Motor neuron (in vitro differentiated cells): ENCODE results near the gene BRMS1. TPM values are rescaled to one million over a fixed set of nuclear protein-coding genes. Genes with fewer than 3 reads are reported as not detected.

Source experiments
- ATAC-seq, 8 experiments: fragments of 200-7000 bp; cut with Tn5 transposase; replicated peaks in 6 of 8; 2 replicates each; pipeline ENCODE4 v1.8.0; 2021; ENCODE audit warnings: mild to moderate bottlenecking in 8 of 8, moderate library complexity in 8 of 8
- H3K27ac ChIP-seq, 2 donors: fragments of 250-450 bp; sonication (Bioruptor Pico); 2 replicates each; pipeline ENCODE4 v1.9.0; 2021; ENCODE audit warnings: antibody characterized with exemption in 2 of 2, mild to moderate bottlenecking in 2 of 2, moderate library complexity in 1 of 2
- H3K4me1 ChIP-seq, 2 donors: fragments of 250-450 bp; sonication (Bioruptor Pico); replicated peaks in 1 of 2; 2 replicates each; pipeline ENCODE4 v1.6.1; 2021; ENCODE audit warnings: antibody characterized with exemption in 2 of 2, mild to moderate bottlenecking in 2 of 2, moderate library complexity in 1 of 2
- H3K4me3 ChIP-seq, 5 donors: fragments of 250-450 bp; sonication (Bioruptor Pico); 2 replicates each; pipeline ENCODE4 v1.9.0; 2021; ENCODE audit warnings: antibody characterized with exemption in 5 of 5, mild to moderate bottlenecking in 5 of 5, moderate library complexity in 4 of 5
- WGBS, 10 experiments: fragments of 450-650 bp; shearing (Covaris generic); methylation state at CpG; one replicate each; pipeline ENCODE4 v1.0.0; 2022; 5-methylcytosine and 5-hydroxymethylcytosine counted together
- in situ Hi-C, 9 experiments: fragments of 400-800 bp; cut with MboI; loops; one replicate each; pipeline ENCODE4 v1.15.0; 2021; ENCODE audit warnings: low sequenced_read_pairs in 9 of 9, low pct_unique_long_range_greater_than_20kb in 2 of 9; ENCODE audit not compliant: unreplicated experiment in 9 of 9
- total RNA-seq, 8 experiments: library from RNA; unstranded; fragments of 300-600 nt; gene quantifications; 2 replicates each; pipeline versions ENCODE4 v1.2.3 to v1.2.4, GENCODE V29; 2022

BRMS1 gene
- total RNA-seq, 8 experiments from 2014 or later: 17.5 to 55.5 (median 34.7) TPM

DNA sequence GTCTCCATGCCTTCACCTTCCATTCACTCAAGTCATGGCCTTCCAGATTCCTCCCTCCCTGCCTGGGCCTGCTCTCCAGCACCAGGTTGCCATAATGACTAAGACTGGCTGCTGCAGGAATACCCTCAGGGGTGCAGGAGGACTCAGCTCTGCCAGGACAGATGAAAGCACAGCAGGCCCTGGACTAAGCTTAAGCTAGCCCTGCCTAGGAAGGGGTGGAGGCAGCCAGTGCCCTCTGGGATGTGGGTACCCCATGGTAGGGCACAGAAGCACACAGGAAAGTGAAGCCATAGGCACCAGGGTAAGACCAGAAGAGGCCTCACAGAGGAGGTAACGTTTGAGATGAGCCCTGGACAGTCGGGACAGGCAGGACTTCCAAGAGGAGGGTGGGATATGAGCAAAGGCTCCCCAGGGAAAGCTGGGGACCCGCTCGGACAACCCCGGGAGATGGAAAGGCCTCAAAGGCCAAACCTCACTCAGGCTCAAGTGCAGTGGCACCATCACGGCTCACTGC lies 5.7 kb downstream of the BRMS1 start:
- 84 to 100% (median 93%) methylated on average over 1 to 5 of the region's 6 CpGs; no CpG with 5 or more reads in 6 of the 10 experiments for WGBS, 10 experiments
- H3K4me3 ChIP-seq: no peak overlapping the region
- H3K4me1 ChIP-seq: peaks cover 24 to 33% of the 10 kb centered on the region in 2 donors
- ATAC-seq: no peak
- in situ Hi-C loops: loop anchor here in 1 of 9 experiments (25.0 kb wide), 1 partner anchor 127 kb away; no protein-coding TSS in a partner anchor
- H3K27ac ChIP-seq: no peak overlapping the region

DNA sequence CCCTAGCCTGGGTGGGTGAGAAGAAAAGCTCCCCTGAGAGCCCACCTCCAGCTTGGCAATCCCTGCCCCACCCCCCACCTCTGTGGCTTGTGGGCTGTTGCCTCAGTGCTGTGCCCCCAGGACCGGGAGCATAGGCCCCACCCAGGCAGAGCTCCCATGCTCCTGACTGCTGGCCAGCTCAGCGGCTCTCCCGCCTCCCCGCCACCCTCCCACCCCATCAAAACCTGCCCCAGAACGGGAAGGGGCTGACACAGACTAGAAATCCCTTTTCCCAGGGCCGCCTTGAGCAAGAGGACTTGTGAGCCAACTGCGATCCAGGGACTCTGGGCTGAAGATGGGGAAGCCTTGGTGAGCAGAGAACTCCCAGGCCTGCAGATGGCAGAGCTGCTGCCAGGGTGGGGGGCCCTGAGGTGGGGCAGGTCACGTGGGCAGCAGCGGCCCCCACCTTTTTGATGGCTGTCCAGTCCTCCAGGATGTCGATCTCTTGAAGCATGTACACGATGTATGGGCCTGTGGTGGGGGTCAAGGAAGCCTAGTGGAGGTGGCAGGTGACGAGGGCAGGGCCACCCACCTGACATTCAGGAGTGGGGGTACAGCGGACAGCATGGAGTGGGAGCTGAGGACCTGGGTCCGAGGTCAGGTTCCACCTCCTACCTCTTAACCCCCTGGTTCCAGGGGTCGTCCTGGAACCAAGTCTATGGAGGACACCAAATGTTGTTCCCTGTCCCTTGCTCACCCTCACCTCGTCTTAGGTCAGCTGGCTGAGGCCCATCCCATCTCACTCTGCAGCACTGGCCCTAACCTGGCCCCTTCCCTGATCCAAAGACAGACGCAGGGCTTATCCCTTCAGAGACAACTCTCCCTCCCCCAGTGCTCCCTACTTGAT lies 6.4 kb downstream of the BRMS1 start:
- in situ Hi-C loops: loop anchor here in 1 of 9 experiments (25.0 kb wide), 1 partner anchor 126 kb away; no protein-coding TSS in a partner anchor
- H3K4me1 ChIP-seq: peaks cover 20 to 27% of the 10 kb centered on the region in 2 donors
- H3K27ac ChIP-seq: no peak overlapping the region
- ATAC-seq: no peak
- H3K4me3 ChIP-seq: no peak overlapping the region
- WGBS, 10 experiments: 80 to 100% (median 100%) methylated on average over 1 to 3 of the region's 17 CpGs; no CpG with 5 or more reads in 7 of the 10 experiments

DNA sequence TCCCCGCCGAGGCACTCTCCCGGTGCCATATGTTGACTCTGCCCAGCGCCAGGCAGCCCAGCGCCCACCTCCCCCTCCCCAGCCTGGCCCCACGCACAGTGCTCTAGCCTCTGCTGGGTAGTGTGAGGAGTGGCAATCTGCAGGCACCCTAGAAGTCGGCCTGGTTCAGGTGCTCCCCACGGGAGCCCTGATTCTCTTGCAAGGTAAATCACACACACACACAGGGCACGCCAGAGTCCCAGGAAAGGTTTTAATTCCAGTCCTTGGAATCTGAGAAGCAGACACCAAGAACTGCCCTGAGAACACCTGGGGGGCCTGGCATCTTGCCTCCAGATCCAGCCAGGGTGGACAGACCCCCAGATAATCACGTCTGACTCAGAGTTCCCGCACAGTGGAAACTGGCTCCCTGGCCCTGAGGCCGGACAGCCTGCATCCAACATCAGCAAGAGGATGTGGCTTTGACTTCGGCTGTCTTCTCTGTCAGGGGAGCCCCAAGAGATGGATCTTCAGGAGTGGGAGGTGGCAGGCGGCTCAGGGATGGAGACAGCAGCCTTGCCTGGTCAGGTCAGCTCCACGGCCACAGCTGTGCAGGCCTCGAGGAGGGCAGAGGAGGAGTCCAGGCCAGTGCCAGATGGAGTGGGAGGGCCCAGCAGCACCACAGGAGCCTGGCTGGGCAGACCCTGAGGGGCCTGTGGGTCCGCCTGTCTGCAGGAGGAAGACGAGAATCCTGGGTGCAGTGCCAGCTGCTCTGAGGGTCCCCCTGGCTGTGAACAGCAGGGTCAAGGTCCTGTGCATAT lies 7.6 kb downstream of the BRMS1 start:
- ATAC-seq: peak in 3 of 8 experiments; percentile 21 to 54 (median 23)
- no peak overlapping the region for H3K4me3 ChIP-seq

DNA sequence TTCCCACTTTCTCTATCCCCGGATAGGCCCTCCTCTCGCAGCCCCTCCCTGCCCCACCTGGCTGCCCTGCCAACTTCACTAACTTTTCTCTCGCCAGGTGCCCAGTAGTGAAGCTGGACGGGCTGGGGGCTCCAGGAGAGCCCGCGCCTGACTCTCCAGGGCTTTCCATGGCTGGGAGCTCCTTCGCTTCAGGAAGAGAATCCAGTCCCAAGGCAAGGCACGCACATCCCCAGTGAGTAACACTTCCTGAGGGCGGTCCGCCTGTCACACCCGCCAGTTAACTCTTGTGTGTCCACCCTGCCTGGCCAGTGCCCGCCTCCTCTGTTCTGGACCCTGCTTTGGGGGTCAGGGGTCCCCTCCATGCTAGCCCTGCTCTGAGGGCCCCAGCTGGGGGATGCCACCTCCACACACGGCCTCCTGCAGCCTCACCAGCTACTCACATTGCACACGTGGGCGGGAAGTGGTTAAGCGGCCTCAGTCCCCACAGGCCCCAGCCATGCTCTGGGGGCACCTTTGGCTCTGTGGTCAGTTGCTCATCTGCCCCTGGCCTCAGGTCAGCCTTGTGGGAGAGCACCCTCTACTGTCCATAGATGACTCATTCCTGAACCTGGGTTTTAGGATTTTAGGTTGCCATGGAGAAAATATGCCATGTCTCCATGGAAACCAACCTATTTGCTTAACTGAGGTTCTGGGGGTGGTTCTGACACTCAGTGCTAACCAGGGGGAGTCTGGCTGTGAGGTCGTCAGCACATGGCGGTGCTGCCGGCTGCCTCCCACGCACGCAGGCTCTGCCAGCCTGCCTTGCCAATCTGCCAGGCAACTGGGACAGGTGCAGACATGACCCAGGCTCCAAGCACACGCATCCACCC lies 8.4 kb downstream of the BRMS1 start, which contains the start of gene RIN1:
Gene RIN1, minus strand, starts transcription at position 201 of the 869 bp plus-strand sequence. Its CDS starts 32 bp downstream, at position 169.
- WGBS, 10 experiments: 0 to 8% (median 3%) methylated on average over 2 to 5 of the region's 22 CpGs; no CpG with 5 or more reads in 6 of the 10 experiments
- in situ Hi-C loops: loop anchor here in 1 of 9 experiments (25.0 kb wide), 1 partner anchor 124 kb away; no protein-coding TSS in a partner anchor
- peak within 1 kb of the TSS in 1 of 2 donors; percentile 19 for H3K27ac ChIP-seq
- ATAC-seq: peak; percentile 66 to 79 (median 74)
- H3K4me3 ChIP-seq: peak within 1 kb of the TSS; percentile 1 to 39 (median 21)
- H3K4me1 ChIP-seq: peaks cover 20 to 27% of the 10 kb centered on the region in 2 donors

More for the DNA sequence above, 7.6 kb downstream of the BRMS1 start:
- Histone ChIP-seq H3K4me1 (peaks cover 20 to 27% of the 10 kb centered on the region in 2 donors), H3K27ac (peak overlapping the region in 1 of 2 donors; percentile 19)
- in situ Hi-C loops: loop anchor here in 1 of 9 experiments (25.0 kb wide), 1 partner anchor 125 kb away; no protein-coding TSS in a partner anchor
- WGBS, 10 experiments: 20 to 80% (median 55%) methylated on average over 2 to 6 of the region's 18 CpGs; no CpG with 5 or more reads in 4 of the 10 experiments

DNA sequence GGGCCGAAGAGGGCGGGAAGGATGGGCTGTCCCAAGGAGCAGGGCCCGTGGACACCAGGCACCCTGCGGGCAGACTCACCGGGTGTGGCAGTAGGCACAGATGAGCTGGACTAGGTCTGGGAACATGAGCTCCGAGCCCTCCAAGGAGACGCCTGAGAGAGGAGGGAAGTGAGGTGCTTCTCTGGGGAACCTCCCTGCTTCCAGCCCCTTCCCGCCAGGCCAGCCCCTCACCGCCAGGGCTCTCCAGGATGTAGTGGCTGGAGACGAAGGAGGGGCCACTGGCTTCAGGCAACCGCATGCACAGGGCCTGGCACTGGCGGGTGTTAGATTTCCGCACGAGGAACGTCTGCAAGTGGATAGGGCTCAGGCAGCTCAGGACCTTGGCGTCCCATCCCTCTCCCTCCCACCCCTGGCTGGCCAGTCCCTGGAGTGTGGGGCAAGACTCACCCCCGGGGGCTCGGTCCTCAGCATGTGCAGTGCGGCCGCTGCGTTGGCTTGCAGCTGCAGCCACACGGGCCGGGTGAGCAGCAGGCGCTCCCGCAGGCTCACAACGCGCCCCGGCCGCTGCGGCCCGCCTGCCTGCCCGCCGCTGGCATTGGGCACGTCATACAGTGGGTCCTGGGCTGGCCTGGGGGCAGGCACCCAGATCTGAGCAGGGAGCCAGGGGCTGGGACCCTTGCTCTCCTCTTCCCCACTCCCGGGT lies 9.2 kb downstream of the BRMS1 start:
- no peak overlapping the region for H3K27ac ChIP-seq
- H3K4me1 ChIP-seq: peaks cover 20 to 27% of the 10 kb centered on the region in 2 donors
- peak; percentile 8 to 73 (median 33) for ATAC-seq
- H3K4me3 ChIP-seq: peak overlapping the region; percentile 1 to 39 (median 21)
- in situ Hi-C loops: loop anchor here in 1 of 9 experiments (25.0 kb wide), 1 partner anchor 123 kb away; no protein-coding TSS in a partner anchor
- 0 to 60% (median 0%) methylated on average over 1 to 6 of the region's 35 CpGs; no CpG with 5 or more reads in 5 of the 10 experiments for WGBS, 10 experiments

DNA sequence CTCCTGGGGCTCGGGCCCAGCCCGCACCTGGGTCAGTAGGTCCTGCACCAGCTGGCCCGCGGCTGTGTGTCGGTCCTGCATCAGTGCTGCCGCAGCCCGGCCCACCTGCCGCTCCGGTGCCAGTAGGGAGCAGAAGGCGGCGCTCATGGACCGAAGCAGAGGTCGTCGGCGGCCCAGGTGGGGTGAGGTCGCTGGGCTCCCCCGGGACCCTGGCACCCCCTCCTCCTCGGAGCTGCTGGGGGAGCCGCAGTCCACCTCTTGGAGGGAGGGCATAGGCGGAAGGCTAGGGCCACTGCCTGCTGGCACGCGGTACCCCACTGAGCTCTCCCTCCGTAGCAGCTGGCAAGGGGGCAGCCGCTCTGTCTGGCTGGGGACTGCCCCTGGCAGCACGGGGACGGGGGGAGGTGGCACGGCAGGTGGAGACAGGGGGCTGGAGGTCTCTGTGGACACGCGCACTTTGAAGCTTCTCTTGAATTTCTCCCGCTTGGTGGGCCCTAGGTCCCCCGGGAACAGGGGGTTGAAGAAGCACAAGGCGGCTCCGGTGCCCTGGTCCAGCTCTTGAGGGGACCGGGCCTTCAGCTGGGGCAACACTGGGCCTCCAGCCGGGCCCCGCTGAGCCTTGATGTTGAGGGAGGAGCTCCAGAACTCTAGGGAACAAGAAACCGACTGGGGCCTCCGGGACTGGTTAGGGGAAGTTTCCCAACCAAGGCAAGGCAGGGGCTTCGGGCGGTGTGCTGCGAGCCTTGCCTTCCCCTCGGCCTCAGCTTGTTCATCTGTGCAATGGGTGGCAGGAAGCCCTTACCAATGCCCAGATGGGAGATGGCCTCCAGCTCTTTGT lies 10.1 kb downstream of the BRMS1 start:
- in situ Hi-C loops: loop anchor here in 1 of 9 experiments (25.0 kb wide), 1 partner anchor 123 kb away; no protein-coding TSS in a partner anchor
- WGBS, 10 experiments: 0 to 87% (median 70%) methylated on average over 2 to 8 of the region's 42 CpGs; no CpG with 5 or more reads in 6 of the 10 experiments
- no peak overlapping the region for H3K27ac ChIP-seq
- H3K4me1 ChIP-seq: peaks cover 20 to 27% of the 10 kb centered on the region in 2 donors
- H3K4me3 ChIP-seq: no peak overlapping the region
- ATAC-seq: peak in 1 of 8 experiments; percentile 0

DNA sequence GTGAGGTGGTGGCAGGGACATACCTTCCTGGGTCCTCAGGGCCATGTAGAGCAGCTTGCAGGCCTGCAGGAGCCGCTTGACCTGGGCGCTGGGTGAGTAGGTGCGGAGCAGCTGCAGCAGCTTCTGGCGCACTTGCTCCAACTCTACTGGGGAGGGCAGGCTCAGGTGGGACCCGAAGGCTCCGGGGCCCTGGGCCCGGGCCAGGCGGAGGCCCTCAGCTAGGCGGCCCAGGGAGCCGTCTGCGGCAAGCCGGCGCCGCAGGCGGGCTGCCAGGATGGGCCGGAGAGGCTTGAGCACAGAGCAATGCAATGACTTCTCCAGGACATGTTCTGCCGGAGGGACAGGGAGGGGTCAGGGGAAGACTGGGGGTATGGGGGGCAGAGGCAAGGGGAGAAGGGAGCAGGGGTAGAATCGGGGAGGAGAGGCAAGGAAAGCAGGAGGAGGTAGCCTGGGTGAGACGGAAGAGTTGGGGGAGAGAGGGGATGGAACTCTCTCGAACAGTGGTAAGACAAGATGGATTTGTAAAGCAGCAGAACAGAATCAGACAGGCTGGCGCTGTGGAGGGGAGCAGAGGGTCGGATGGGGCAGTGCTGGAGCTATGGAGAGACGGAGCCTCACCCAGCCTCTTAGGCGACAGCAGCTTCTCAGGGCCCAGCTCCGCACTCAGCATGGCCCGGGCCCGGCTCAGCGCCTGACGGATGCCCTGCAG lies 10.9 kb downstream of the BRMS1 start:
- Histone ChIP-seq H3K27ac (no peak overlapping the region), H3K4me3 (no peak overlapping the region), H3K4me1 (peaks cover 20 to 27% of the 10 kb centered on the region in 2 donors)
- in situ Hi-C loops: loop anchor here in 1 of 9 experiments (25.0 kb wide), 1 partner anchor 122 kb away; no protein-coding TSS in a partner anchor
- ATAC-seq: no peak
- 40 to 80% (median 40%) methylated on average over 1 to 2 of the region's 29 CpGs; no CpG with 5 or more reads in 7 of the 10 experiments for WGBS, 10 experiments

DNA sequence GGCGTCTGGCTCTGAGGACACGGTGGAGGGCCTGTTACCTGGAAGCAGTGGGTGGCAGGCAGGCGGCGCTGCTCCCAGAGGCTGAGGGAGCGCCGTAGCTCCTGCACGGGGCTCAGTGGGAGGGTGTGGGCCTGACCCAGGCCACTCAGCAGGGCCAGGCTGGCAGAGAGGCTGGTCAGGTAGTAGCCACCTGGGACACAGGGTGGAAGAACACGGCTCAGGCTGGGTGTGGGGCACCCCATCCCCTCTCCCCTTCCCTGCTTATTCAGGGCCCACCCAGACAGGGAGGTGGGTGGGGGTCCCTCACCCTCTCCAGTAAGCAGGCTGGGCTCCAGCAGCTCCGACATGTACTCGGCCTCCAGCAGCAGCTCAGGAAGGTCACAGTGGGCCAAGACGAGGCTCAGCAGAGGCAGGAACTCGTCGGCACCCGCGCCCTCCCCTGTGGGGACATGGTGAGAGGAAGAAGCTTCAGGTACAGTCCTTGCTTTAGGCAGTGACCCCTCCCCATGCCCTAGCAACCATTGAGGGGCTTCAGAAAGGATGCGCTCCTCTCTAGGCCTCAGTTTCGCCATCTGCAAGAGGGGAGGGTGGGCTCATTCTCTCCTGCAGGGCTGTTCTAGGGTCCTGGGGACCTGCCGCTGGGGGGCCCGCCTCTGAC lies 11.6 kb downstream of the BRMS1 start:
- H3K4me3 ChIP-seq: no peak overlapping the region
- H3K4me1 ChIP-seq: peaks cover 24 to 31% of the 10 kb centered on the region in 2 donors
- in situ Hi-C loops: loop anchor here in 1 of 9 experiments (25.0 kb wide), 1 partner anchor 121 kb away; no protein-coding TSS in a partner anchor
- 68 to 100% (median 90%) methylated on average over 1 to 6 of the region's 19 CpGs; no CpG with 5 or more reads in 5 of the 10 experiments for WGBS, 10 experiments
- H3K27ac ChIP-seq: no peak overlapping the region
- ATAC-seq: no peak

DNA sequence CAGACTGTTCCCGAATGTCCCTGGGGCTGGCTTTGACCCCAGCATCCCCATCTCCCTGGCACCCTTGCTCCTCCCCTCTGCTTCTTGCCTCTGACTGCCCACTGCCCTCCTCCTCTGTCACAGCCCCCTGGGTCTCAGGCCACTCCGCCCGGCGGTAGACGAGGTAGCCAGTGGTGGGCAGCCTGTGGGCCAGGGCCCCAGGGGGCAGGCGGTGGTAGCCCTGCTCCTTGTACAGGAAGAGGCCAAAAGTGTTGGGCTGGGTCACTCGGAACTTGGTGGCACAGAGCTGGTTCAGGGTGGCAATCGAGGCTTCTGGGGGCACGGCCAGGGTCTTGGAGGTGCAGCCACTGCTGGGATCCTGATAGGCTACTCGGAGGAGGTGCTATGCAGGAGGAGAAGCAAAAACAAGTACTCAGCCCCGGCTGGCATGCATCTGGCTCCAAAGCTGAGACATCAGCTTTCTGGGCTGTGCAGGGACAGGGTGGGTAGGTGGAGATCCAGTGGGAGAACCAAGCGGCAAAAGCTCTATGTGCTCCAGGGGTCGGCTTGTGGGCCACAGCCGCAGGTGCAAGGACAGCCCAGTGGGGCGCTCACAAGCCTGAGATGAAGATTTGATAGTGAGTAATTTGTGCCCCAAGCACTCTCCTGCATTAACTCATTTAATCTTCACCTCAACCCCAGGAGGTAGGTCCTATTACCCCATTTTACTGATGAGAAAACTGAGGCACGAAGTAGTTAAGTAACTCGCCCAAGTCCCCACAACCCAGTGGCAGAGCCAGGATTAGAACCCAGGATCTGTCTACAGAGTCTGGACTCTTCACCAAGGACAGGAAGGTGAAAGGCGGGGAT lies 12.3 kb downstream of the BRMS1 start:
- 50 to 100% (median 70%) methylated on average over 1 to 8 of the region's 18 CpGs; no CpG with 5 or more reads in 3 of the 10 experiments for whole genome bisulfite sequencing, 10 experiments
- in situ Hi-C loops: loop anchor here in 1 of 9 experiments (25.0 kb wide), 1 partner anchor 120 kb away; no protein-coding TSS in a partner anchor
- ATAC-seq: no peak
- Histone ChIP-seq H3K4me3 (no peak overlapping the region), H3K4me1 (peaks cover 31 to 36% of the 10 kb centered on the region in 2 donors), H3K27ac (no peak overlapping the region)
